KG1 (cell line): Measurements from ENCODE around the gene ALDH9A1.

ENCODE experiments used
- DNase-seq: peaks from one replicate; lab custom pipeline; 2025; lab: John Stamatoyannopoulos, UW

ALDH9A1 gene

DNA sequence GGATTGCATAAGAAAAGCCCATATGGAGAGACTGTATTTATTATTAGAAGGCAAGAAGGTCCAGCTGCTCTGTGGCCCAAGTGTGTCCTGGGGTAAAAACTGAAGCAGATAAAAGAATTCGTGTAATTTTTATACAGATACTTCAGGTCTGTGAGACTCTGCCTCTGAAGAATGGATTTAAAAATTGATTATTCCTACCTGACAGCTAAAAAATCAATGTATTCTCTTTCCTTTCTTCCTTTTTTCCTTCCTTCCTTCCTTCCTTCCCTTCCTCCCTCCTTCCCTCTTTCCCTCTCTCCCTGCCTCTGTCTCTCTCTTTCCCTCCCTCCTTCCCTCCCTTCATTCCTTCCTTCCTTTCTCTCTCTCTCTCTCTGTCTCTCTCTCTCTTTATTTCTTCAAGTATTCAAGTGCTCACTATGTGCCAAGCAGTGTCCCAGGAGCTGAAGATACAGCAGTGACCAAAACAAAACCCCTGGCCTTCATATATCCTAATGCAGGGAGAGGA lies 78.7 kb downstream of the ALDH9A1 start:
- no peak for DNase-seq

DNA sequence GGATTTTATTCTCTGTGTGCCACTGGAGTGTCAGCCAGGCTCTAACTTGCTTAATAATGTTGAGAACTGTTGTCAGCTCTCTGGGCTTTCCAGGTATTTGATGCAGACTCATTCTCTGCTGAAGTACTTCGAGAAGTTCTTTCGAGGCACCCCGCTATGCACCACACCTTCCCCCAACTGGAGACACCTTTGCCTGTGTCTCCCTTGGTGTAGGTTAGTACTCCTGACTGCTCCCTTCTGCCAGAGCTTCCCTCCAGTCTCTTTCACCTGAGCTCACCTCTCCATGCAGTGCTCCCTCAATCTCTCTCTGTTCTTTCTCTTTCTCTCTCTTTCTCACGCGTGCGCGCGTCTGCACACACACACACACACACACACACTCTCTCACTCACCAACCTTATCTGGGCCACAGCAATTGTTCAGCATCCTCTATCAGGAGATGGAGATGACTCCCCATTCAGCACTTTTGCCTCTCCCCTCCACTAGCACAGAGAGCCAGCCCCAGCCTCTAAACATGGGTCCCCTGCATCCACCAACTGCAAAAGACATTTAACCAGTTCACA lies 81.3 kb downstream of the ALDH9A1 start:
- no peak for DNase-seq

GRCh38 chr1:165616054-165616612 lies 82.2 kb downstream of the ALDH9A1 start:
- no peak for DNase-seq
